Fibroblast of villous mesenchyme (primary cell): ENCODE measurements around the gene SHANK3. TPM values are rescaled to one million over a fixed set of nuclear protein-coding genes. Genes with fewer than 3 reads are reported as not detected.

Experiments
- DNase-seq: peaks from one replicate; pipeline ENCODE4 v3.0.0-alpha.2; 2010; ENCODE audit warnings: low read depth
- H3K4me3 ChIP-seq: 2 replicates; pipeline ENCODE4 v1.5.1; 2011; ENCODE audit warnings: low read depth, mild to moderate bottlenecking, low read length
- CTCF ChIP-seq: IDR thresholded peaks from 2 replicates; pipeline ENCODE4 v1.5.1; 2012; ENCODE audit warnings: low read depth, mild to moderate bottlenecking, low read length; ENCODE audit not compliant: insufficient read depth
- total RNA-seq: library from RNA; depleted of rRNA; stranded (reverse); fragments of >200 nt; gene quantifications from 2 replicates; pipeline ENCODE4 v1.2.3, GENCODE V29; 2012

SHANK3 gene
- total RNA-seq, 1 donor, result 0.86 TPM

GRCh38 chr22:50711446-50712340 is 39.1 kb downstream of the SHANK3 start:
- H3K4me3 ChIP-seq, result no peak overlapping the region
- DNase-seq, result peak; percentile 26
- TF ChIP-seq CTCF, result no peak

- no peak overlapping the region for H3K4me3 ChIP-seq
- no peak for DNase-seq
- TF ChIP-seq CTCF, result no peak
These were observed 39.9 kb downstream of the SHANK3 start for GRCh38 chr22:50712341-50713007.

GRCh38 chr22:50713008-50713385 is 40.4 kb downstream of the SHANK3 start:
- no peak for DNase-seq

GRCh38 chr22:50713571-50714056 is 41.0 kb downstream of the SHANK3 start:
- no peak for TF ChIP-seq CTCF
- DNase-seq, result no peak
- no peak overlapping the region for H3K4me3 ChIP-seq

More at GRCh38 chr22:50713008-50713385, 40.4 kb downstream of the SHANK3 start:
- H3K4me3 ChIP-seq, result no peak overlapping the region
- TF ChIP-seq CTCF, result no peak

- H3K4me3 ChIP-seq, result no peak overlapping the region
- DNase-seq, result no peak
- TF ChIP-seq CTCF, result no peak
These were observed 41.5 kb downstream of the SHANK3 start for GRCh38 chr22:50714150-50714549.

- no peak overlapping the region for H3K4me3 ChIP-seq
- no peak for TF ChIP-seq CTCF
- no peak for DNase-seq
These were observed 42.1 kb downstream of the SHANK3 start for GRCh38 chr22:50714631-50715179.
